OCI-LY7 (cell line): ENCODE measurements around the gene SSTR5.

ENCODE experiments used
- CTCF ChIP-seq: fragments of 200-600 bp; sonication (generic); conservative IDR thresholded peaks from 2 replicates; pipeline ENCODE4 v1.5.1; 2014; ENCODE audit warnings: mild to moderate bottlenecking, antibody characterized with exemption, low read length, moderate library complexity, mixed read lengths
- EZH2phosphoT487 ChIP-seq: fragments of 200-600 bp; sonication (generic); IDR thresholded peaks from 2 replicates; pipeline ENCODE4 v1.6.1; 2018; ENCODE audit warnings: low read depth, borderline replicate concordance, mild to moderate bottlenecking, mixed run types, antibody characterized with exemption, low read length, moderate library complexity, mixed read lengths

GRCh38 chr16:1031666-1032065 lies 40.9 kb upstream of the SSTR5 start:
- TF ChIP-seq CTCF = no peak
- TF ChIP-seq EZH2phosphoT487 = no peak
